ENCODE data around the gene B3GALT5.

Gene B3GALT5

DNA sequence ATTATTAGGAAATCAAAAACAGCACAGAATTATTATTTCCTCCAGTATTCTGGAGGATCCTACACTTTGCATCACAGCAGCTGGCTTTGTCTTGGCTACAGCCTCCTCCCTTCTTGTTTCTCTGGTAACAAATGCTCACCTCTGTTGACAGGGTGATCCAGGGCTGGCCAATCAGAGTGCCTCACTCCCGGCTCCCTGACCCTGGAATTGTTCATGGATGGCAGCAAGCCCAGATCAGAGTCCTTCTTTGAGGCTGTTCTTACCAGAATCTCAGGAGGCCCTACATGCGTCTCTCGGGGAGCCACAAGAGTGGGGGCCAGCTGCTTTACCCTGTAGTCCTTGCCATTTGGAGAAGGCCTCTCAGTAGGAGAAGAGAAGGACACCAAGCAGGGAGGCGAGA, 83.9 kb downstream of the B3GALT5 start:
- no peak for DNase-seq (ENCODE audit: low spot score)

GRCh38 chr21:39700318-39700717, 87.6 kb downstream of the B3GALT5 start:
- no peak for DNase-seq (ENCODE audit: low spot score)

- no peak for DNase-seq (ENCODE audit: low spot score)
Observed at GRCh38 chr21:39703578-39703977, 90.8 kb downstream of the B3GALT5 start.

GRCh38 chr21:39705849-39706248, 93.1 kb downstream of the B3GALT5 start:
- no peak for DNase-seq (ENCODE audit: low spot score)

DNA sequence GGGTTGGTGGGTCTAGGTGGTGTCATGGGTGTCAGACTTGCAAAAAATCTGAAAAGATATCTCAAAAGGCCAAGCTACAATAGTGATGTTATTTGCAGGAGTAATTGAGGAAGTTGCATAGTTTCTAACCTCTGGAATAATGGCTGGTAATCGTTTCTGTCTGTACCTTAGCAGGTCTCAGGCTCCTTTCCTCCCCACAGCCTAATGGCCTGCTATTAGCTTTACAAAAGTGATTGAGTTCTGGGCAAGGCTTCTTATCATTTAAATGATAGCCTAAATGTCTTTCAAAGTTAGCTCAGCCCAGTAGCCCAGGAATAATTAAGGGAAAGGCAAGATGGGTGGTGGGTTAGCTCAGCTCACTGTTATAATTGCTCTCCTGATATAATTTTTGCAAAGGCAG, 94.6 kb downstream of the B3GALT5 start:
- DNase-seq (ENCODE audit: low spot score): no peak

GRCh38 chr21:39710866-39711265, 98.1 kb downstream of the B3GALT5 start:
- DNase-seq (ENCODE audit: low spot score): no peak

DNA sequence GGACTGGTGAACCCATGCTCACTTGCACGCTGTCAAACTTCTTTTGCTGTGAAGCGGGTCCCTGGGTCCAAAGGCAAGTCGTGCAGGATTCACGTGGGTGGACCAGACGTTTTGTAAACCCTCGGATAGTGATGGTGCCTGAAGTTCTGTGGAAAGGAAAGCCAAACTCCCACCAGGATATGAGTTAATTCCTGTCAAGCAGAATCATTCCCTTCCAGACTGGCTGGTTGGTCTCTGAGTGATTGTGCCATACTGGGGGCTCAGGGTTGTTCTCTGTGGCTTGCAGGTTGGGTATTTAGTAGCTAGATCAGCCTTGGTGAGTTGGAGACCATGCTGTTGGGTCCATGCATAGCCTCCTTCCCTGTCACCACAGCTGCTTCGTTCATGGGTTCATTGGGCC, 99.5 kb downstream of the B3GALT5 start:
- DNase-seq (ENCODE audit: low spot score): no peak

GRCh38 chr21:39712976-39713375, 100.2 kb downstream of the B3GALT5 start:
- DNase-seq (ENCODE audit: low spot score): no peak

DNA sequence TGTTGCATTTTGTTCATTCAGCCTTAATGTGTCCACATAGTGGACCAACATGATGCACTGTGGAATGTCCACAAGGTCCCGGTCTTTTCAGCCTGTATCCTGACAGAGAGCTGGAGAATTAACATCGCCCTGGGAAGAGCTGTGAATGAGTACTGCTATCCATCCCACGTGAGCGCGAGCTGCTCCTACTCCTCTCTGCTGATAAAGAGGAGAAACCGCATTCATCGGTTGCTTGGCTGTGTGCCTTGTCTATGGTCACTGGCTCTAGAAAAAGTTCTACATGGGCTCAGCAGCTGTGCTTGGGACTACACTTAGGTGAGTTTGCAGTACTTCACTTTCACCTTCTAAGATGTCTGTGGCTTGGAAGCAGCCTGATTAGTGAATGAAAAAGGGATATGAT, 101.2 kb downstream of the B3GALT5 start:
- DNase-seq (ENCODE audit: low spot score): no peak

DNA sequence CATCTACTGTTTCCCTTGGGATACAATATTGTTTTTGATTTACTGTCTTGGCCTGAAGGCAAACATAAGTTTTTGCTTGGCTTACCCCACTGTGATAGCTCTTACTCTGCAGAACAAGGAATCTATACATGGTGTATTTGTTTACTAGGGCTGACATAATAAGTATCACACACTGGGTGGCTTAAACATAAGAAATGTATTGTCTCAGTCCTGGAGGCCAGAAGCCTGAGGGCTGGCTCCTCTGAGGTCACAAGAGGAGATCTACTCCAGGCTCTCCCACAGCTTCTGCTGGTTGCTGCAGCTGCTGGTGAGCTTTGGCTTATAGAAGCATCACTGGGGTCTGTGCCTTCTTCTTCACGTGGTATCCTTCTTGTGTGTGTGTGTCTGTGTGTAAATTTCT, 101.6 kb downstream of the B3GALT5 start:
- DNase-seq (ENCODE audit: low spot score): no peak

- DNase-seq (ENCODE audit: low spot score): peak; percentile 36
Observed at GRCh38 chr21:39715804-39716397, 103.2 kb downstream of the B3GALT5 start.

DNA sequence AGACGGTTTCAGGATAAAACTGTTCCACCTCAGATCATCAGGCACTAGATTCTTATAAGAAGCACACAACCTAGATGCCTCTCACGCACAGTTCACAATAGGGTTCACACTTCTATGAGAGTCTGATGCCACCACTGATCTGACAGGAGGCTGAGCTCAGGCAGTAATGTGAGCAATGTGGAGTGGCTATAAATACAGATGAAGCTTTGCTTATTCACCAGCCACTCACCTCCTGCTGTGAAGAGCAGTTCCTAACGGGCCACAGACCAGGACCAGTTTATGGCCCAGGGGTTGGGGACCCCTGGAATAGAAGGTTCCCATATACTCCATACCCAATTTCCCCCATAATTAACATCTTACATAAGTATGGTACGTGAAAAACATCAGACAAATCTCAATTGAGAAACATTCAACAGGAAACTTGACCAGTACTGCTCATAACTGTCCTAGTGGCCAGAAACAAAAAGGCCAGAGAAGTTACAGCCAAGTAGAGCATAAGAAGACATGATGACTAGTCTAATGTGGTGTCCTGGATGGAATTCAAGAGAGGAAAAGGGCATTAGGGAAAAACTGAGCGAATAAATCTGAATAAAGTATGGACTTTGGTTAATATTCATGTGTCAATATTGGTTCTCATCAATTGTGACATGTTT, 107.5 kb downstream of the B3GALT5 start:
- no peak for DNase-seq (ENCODE audit: low spot score)

DNA sequence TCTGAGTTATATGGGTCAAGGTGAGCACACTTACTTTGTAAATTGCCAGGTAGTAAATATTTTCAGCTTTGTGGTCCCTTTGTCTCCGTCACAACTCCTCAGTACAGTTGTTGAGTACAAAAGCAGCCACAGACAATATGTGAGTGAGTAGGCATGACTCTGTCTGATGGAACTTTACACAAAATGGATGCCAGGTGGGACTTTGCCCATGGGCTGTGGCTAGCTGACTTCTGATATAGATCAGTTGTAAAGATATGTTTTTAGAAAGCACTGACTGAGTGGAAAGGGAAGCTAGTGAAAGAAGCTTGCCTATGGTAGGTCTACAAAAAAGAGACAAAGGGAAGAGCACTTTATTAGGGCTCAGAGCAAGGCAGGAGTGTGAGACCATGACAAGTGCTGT, 109.1 kb downstream of the B3GALT5 start:
- DNase-seq (ENCODE audit: low spot score): no peak

All from AG20443 (cell line).